Heart left ventricle (tissue), 16 donors: ENCODE measurements around the gene STK24. TPM values are rescaled to one million over a fixed set of nuclear protein-coding genes. Genes with fewer than 3 reads are reported as not detected.

Source experiments
- ATAC-seq, 4 donors: fragments of 200-7000 bp; cut with Tn5 transposase; one replicate each; pipeline ENCODE4 v1.9.1; 2020 to 2022; ENCODE audit warnings: moderate library complexity in 4 of 4, mild to moderate bottlenecking in 3 of 4, moderate number of reproducible peaks in 1 of 4
- DNase-seq, 5 donors: peaks; one replicate each; pipeline ENCODE4 v3.0.0-alpha.2; 2020
- H3K27ac ChIP-seq, 12 donors: fragments of 200-600 bp; sonication (generic) in 4 of 12; one replicate each; pipeline versions ENCODE4 v1.5.0 to v1.8.0; 2016 to 2022; ENCODE audit warnings: mild to moderate bottlenecking in 2 of 12
- H3K27me3 ChIP-seq, 9 donors: fragments of 200-600 bp; sonication (generic) in 2 of 9; one replicate each; pipeline versions ENCODE4 v1.5.1 to v1.8.0; 2016 to 2022; ENCODE audit warnings: mild to moderate bottlenecking in 3 of 9
- H3K36me3 ChIP-seq, 9 donors: fragments of 200-600 bp; sonication (generic) in 2 of 9; one replicate each; pipeline versions ENCODE4 v1.5.0 to v1.8.0; 2018 to 2022; ENCODE audit warnings: mild to moderate bottlenecking in 2 of 9
- H3K4me1 ChIP-seq, 12 donors: fragments of 200-600 bp; sonication (generic) in 4 of 12; one replicate each; pipeline versions ENCODE4 v1.5.0 to v1.8.0; 2016 to 2022; ENCODE audit warnings: mild to moderate bottlenecking in 3 of 12
- H3K4me3 ChIP-seq, 12 donors: fragments of 200-600 bp; sonication (generic) in 4 of 12; one replicate each; pipeline versions ENCODE4 v1.5.0 to v1.8.0; 2017 to 2022; ENCODE audit warnings: mild to moderate bottlenecking in 9 of 12, moderate library complexity in 4 of 12
- H3K9me3 ChIP-seq, 12 donors: fragments of 200-600 bp; sonication (generic) in 4 of 12; one replicate each; pipeline versions ENCODE4 v1.5.0 to v1.8.0; 2016 to 2022; ENCODE audit warnings: mild to moderate bottlenecking in 1 of 12
- CTCF ChIP-seq, 12 donors: fragments of 200-600 bp; sonication (generic) in 4 of 12; IDR thresholded peaks; one replicate each; pipeline versions ENCODE4 v1.5.0 to v1.8.0; 2018 to 2022; ENCODE audit warnings: antibody characterized with exemption in 12 of 12, mild to moderate bottlenecking in 5 of 12
- POLR2A ChIP-seq, 2 donors: fragments of 450-650 bp; IDR thresholded peaks; one replicate each; pipeline ENCODE4 v1.6.1; 2017; ENCODE audit warnings: antibody characterized with exemption in 2 of 2, mild to moderate bottlenecking in 2 of 2, moderate library complexity in 2 of 2
- WGBS, 4 donors: extraction: QIAGEN DNeasy Blood & Tissue Kit in 2 of 4; methylation state at CpG; one replicate each; pipeline versions ENCODE4 v1.1.5 to v1.1.7; 2013 to 2018; 5-methylcytosine and 5-hydroxymethylcytosine counted together
- intact Hi-C, 10 donors: fragments of 100-400 bp; cut with DNase I; formaldehyde crosslinking; loops; one replicate each; pipeline versions ENCODE4 v1.11.1 to v1.14.2; 2022
- polyA plus RNA-seq, 2 donors: library from polyadenylated mRNA; stranded (reverse); fragments of 200-250 nt; gene quantifications; one replicate each; pipeline ENCODE4 v1.2.3, GENCODE V29; 2013
- total RNA-seq, 9 donors: library from RNA; depleted of rRNA in 2 of 9; stranded (reverse); fragments of >200 nt in 2 of 9; fragmentation: NEBNext Ultra II Directional in 3 of 9; extraction: Animal tissue kit (Norgen Biotek cat#: 25700) in 3 of 9; gene quantifications; one replicate each; pipeline versions ENCODE4 v1.1.0 to v1.2.4, GENCODE V29; 2016 to 2023
- donor health status: ischemic (EF 13 %, LVEDD 7.1; RV severe dilation, severe dysfunction).
- donor health status: healthy with polysubstance abuse.
- donor health status: DM: no; HTN: yes; CAD: no.
- donor health status: DM: no; HTN: no; CAD: no.
- donor health status: ischemic (EF 25% LVEDD 6.9; RV normal size, moderate dysfunction).
- donor health status: ischemic (EF 25% LVEDD 5.7; RV mildly dilated, moderate dysfunction).
- donor health status: healthy.
- donor health status: DM: yes; HTN: yes; CAD: no.
- donor health status: ischemic (EF 35%, LVEDD 5.7; RV mildly dilated, moderate dysfunction).
- donor health status: nonischemic (EF 11% LVEDD 7.7; RV severe dilation, severe dysfunction).
- donor health status: DM: yes; HTN: yes; CAD: no.
- donor health status: PGD.
- donor health status: ischemic (EF 29% LVEDD 5.4; RV normal size, mild dysfunction).
- donor health status: nonischemic (EF 23%, LVEDD 6.1; RV moderate dilation, normal function).

Gene STK24
- total and polyA plus RNA-seq, 11 donors: 26.6 to 82.6 (median 59.6) TPM

- intact Hi-C loops: loop anchor here (1.0 to 10.0 kb wide), 14 partner anchors 37 to 591 kb away; partner anchors contain the start of gene STK24 (in 2 of the 10)
- no peaks in the 10 kb centered on the region for H3K27me3 ChIP-seq
- H3K9me3 ChIP-seq: no peaks in the 10 kb centered on the region
- peak overlapping the region in 4 of 12 donors; percentile 5 to 67 (median 16) for H3K27ac ChIP-seq
- 19 to 31% (median 24%) methylated on average over 13 to 18 of the region's 18 CpGs for WGBS, 4 donors
- DNase-seq (peak; percentile 58 to 88 (median 67)), ATAC-seq (peak; percentile 62 to 88 (median 80))
- peak; percentile 95 to 99 (median 98) for TF ChIP-seq CTCF (IDR thresholded peaks at IDR 0.05)
- no peak for TF ChIP-seq POLR2A (IDR thresholded peaks at IDR 0.05)
- no peak overlapping the region for H3K4me3 ChIP-seq
- peaks cover 0 to 30% (median 17%) of the 10 kb centered on the region in 12 donors for H3K4me1 ChIP-seq
- H3K36me3 ChIP-seq: peaks cover 0 to 53% (median 24%) of the 10 kb centered on the region in 9 donors
Observed at GRCh38 chr13:98445340-98446233, 131.3 kb downstream of the STK24 start.

- no peak for ATAC-seq
- DNase-seq: no peak
- Histone ChIP-seq H3K4me1 (peaks cover 0 to 20% (median 9%) of the 10 kb centered on the region in 12 donors), H3K4me3 (no peak overlapping the region), H3K36me3 (peaks cover 0 to 59% (median 29%) of the 10 kb centered on the region in 9 donors), H3K9me3 (no peaks in the 10 kb centered on the region), H3K27me3 (no peaks in the 10 kb centered on the region), H3K27ac (no peak overlapping the region)
- WGBS, 4 donors: 93 to 96% (median 95%) methylated on average over 16 of the region's 16 CpGs
- TF ChIP-seq CTCF (IDR thresholded peaks at IDR 0.05) (no peak), POLR2A (IDR thresholded peaks at IDR 0.05) (no peak)
- intact Hi-C loops: loop anchor here in 8 of 10 donors (2.0 to 10.0 kb wide), 7 partner anchors 140 to 590 kb away; partner anchors contain the start of gene FARP1 (in 1 of the 8)
Observed at GRCh38 chr13:98444381-98444780, 132.5 kb downstream of the STK24 start.

GRCh38 chr13:98443800-98444325 lies 133.0 kb downstream of the STK24 start:
- TF ChIP-seq POLR2A (IDR thresholded peaks at IDR 0.05) (no peak), CTCF (IDR thresholded peaks at IDR 0.05) (no peak)
- peaks cover 0 to 59% (median 24%) of the 10 kb centered on the region in 9 donors for H3K36me3 ChIP-seq
- peaks cover 0 to 18% (median 9%) of the 10 kb centered on the region in 12 donors for H3K4me1 ChIP-seq
- WGBS, 4 donors: 87 to 90% (median 89%) methylated on average over 21 of the region's 21 CpGs
- ATAC-seq: no peak
- intact Hi-C loops: loop anchor here in 8 of 10 donors (2.0 to 10.0 kb wide), 7 partner anchors 141 to 589 kb away; partner anchors contain the start of gene FARP1 (in 1 of the 8)
- no peak overlapping the region for H3K27ac ChIP-seq
- no peaks in the 10 kb centered on the region for H3K9me3 ChIP-seq
- H3K4me3 ChIP-seq: no peak overlapping the region
- DNase-seq: no peak
- no peaks in the 10 kb centered on the region for H3K27me3 ChIP-seq

- H3K4me3 ChIP-seq: no peak overlapping the region
- peaks cover 0 to 56% (median 22%) of the 10 kb centered on the region in 9 donors for H3K36me3 ChIP-seq
- WGBS, 4 donors: 82 to 89% (median 85%) methylated on average over 11 of the region's 11 CpGs
- H3K27ac ChIP-seq: no peak overlapping the region
- no peaks in the 10 kb centered on the region for H3K9me3 ChIP-seq
- H3K4me1 ChIP-seq: peaks cover 0 to 13% (median 8%) of the 10 kb centered on the region in 12 donors
- no peak for ATAC-seq
- H3K27me3 ChIP-seq: no peaks in the 10 kb centered on the region
- intact Hi-C loops: loop anchor here in 5 of 10 donors (5.0 to 10.0 kb wide), 5 partner anchors 141 to 589 kb away; partner anchors contain the start of gene FARP1 (in 1 of the 5)
- TF ChIP-seq POLR2A (IDR thresholded peaks at IDR 0.05) (no peak), CTCF (IDR thresholded peaks at IDR 0.05) (no peak)
- no peak for DNase-seq
Observed at GRCh38 chr13:98443329-98443728, 133.6 kb downstream of the STK24 start.
